Heart left ventricle (tissue), 13 donors: ENCODE data around the gene OPN4.
A peak's percentile ranks its signal among the peaks of the same experiment; 100 is the strongest.

Experiments used
- POLR2A ChIP-seq, 2 donors: fragments of 450-650 bp; IDR thresholded peaks; one replicate each; pipeline ENCODE4 v1.6.1; 2017; ENCODE audit warnings: antibody characterized with exemption in 2 of 2, mild to moderate bottlenecking in 2 of 2, moderate library complexity in 2 of 2
- TF ChIP-seq, protein P1 (sequence below), 12 donors: fragments of 200-600 bp; sonication (generic) in 4 of 12; IDR thresholded peaks; one replicate each; pipeline versions ENCODE4 v1.5.0 to v1.8.0; 2018 to 2022; ENCODE audit warnings: antibody characterized with exemption in 12 of 12, mild to moderate bottlenecking in 5 of 12
- donor health status: ischemic (EF 13 %, LVEDD 7.1; RV severe dilation, severe dysfunction).
- donor health status: DM: no; HTN: yes; CAD: no.
- donor health status: DM: no; HTN: no; CAD: no.
- donor health status: ischemic (EF 25% LVEDD 6.9; RV normal size, moderate dysfunction).
- donor health status: ischemic (EF 25% LVEDD 5.7; RV mildly dilated, moderate dysfunction).
- donor health status: ischemic (EF 35%, LVEDD 5.7; RV mildly dilated, moderate dysfunction).
- donor health status: nonischemic (EF 11% LVEDD 7.7; RV severe dilation, severe dysfunction).
- donor health status: DM: yes; HTN: yes; CAD: no.
- donor health status: PGD.
- donor health status: ischemic (EF 29% LVEDD 5.4; RV normal size, mild dysfunction).
- donor health status: nonischemic (EF 23%, LVEDD 6.1; RV moderate dilation, normal function).

DNA sequence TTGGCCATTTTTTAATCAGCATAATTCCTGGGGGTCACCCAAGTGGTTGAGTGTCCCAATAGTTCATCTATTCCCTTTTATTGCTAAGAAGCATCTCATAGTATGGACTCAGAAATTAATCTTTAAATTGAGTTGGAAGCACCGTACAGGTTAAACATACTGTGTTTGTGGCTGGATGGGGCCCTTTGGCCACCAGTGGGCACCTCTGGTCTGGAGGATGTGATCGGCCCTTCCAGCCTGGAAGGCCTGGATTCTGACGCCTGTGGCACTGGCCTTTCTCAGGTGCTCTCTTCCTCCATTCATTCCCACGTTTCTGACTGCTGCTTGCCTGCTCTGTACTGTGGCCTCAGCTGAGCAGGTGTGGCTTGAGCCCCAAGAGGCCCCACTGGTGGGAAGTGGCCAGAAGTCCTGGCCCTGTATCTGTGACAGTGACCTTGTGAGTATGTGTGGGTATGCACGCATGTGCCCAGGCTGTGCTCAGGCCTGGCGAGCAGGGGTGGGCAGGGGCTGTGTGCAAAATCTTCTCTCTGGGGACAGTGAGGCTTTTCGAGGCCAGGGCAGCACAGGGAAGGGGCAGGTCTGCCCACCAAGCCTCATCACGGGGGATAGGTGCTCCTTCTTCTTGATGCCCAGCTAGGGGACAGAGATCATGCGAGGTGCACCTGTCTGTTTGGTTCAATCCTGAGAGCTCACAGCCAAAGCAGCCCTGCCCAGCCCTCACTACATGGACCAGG is 44.0 kb downstream of the OPN4 start:
- TF ChIP-seq, protein P1, sequence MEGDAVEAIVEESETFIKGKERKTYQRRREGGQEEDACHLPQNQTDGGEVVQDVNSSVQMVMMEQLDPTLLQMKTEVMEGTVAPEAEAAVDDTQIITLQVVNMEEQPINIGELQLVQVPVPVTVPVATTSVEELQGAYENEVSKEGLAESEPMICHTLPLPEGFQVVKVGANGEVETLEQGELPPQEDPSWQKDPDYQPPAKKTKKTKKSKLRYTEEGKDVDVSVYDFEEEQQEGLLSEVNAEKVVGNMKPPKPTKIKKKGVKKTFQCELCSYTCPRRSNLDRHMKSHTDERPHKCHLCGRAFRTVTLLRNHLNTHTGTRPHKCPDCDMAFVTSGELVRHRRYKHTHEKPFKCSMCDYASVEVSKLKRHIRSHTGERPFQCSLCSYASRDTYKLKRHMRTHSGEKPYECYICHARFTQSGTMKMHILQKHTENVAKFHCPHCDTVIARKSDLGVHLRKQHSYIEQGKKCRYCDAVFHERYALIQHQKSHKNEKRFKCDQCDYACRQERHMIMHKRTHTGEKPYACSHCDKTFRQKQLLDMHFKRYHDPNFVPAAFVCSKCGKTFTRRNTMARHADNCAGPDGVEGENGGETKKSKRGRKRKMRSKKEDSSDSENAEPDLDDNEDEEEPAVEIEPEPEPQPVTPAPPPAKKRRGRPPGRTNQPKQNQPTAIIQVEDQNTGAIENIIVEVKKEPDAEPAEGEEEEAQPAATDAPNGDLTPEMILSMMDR (IDR thresholded peaks at IDR 0.05): peak in 1 of 12 donors; percentile 4
- no peak for TF ChIP-seq POLR2A (IDR thresholded peaks at IDR 0.05)
